Activated naive CD4-positive, alpha-beta T cell (primary cell): ENCODE measurements around the gene SMARCA2.

Experiments used
- DNase-seq, 4 experiments: peaks; one replicate each; lab custom pipeline; 2025; lab: John Stamatoyannopoulos, UW

The SMARCA2 gene

DNA sequence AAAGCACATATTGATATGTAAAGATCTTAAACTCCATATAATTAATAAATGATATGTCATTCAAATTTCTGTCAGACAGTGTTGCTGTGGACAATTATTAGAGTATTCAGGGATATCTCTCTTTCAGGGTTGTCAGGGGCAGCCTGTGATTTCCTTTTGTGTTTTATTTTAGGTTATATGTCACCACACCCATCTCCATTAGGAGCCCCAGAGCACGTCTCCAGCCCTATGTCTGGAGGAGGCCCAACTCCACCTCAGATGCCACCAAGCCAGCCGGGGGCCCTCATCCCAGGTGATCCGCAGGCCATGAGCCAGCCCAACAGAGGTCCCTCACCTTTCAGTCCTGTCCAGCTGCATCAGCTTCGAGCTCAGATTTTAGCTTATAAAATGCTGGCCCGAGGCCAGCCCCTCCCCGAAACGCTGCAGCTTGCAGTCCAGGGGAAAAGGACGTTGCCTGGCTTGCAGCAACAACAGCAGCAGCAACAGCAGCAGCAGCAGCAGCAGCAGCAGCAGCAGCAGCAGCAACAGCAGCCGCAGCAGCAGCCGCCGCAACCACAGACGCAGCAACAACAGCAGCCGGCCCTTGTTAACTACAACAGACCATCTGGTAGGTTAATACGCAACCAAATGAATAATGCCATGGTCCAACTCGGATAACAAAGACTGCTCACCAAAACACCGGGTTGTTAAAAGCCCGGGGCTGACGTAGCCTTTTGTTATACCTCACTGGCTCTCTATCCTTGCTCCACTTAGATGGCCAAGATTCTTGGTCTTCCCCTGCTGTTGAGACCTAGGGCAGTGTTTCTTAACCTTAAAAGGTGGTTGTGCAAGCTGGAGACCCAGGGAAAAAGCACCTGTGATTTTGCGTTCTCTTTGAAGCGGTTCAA lies 24.4 kb downstream of the SMARCA2 start:
- DNase-seq = no peak

DNA sequence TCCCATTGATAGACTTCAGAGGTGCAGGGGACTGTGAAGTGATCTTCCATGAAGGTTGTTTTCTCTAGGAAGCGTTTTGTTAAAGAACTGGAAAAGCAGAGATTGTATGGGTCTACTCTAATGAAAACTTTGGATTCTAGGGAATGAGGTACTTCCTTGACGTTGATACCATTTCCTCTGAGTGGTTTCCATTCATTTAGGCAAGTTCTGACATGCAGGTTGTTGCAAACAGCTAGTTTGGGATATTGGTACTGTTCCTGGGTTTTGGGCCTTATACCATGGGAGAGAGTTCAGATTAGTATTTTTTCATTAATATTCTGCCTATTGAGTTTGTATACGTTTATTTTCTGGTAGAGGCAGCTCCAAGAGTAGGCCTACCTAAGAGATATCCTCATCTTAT lies 25.7 kb downstream of the SMARCA2 start:
- no peak for DNase-seq

DNA sequence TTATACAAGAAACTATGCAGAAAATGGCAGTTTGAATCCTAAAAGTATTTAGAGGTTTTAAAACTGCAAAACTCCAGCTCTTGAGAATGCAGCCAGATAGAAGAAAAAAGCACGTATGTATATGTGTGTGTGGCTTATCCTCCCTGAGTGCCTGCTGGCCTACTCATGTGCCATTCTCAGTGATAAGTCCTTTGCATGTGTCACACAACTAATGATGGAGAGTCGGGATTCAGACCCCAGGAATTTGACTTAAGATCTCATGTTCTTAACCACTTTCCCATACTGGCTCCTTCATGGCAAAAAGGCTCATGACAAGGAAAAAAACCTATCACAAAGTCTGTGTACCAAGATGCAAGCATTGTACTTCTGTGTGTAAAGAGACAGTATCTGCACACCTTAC lies 26.6 kb downstream of the SMARCA2 start:
- DNase-seq = no peak

DNA sequence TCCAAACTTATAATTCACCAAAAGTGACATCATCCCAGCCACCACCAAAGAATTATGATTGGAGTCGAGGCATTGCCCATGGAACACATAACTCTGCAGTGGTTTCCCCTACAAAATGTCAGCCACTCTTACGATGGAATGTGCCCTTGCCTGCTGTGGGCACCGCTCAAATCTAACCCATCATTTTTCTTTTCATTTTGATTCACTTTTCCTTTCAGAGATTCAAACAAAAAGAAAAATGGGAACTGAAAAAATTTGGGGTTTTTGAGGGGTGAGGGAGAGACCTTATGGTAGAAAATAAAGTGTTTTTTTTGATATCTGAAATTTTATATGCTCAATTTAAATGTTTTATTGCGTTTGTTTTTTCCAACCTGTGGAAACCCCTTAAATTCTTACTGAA lies 28.1 kb downstream of the SMARCA2 start:
- DNase-seq = no peak

GRCh38 chr9:2043881-2044462 lies 28.8 kb downstream of the SMARCA2 start:
- DNase-seq = no peak

DNA sequence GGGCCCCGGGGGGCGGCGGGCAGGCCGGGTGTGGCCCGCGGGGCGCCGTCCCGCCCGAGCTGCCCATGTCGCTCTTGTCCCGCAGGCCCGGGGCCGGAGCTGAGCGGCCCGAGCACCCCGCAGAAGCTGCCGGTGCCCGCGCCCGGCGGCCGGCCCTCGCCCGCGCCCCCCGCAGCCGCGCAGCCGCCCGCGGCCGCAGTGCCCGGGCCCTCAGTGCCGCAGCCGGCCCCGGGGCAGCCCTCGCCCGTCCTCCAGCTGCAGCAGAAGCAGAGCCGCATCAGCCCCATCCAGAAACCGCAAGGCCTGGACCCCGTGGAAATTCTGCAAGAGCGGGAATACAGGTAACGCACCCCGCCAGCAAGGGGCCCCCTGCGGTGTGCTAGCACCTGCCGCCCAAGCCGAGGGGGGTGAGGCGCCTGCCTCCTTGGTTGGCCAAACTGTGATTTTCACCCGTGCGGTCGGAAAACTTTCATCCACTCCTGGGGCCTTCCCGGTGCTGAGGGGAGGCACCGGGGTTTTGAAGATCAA lies 32.1 kb downstream of the SMARCA2 start:
- no peak for DNase-seq

DNA sequence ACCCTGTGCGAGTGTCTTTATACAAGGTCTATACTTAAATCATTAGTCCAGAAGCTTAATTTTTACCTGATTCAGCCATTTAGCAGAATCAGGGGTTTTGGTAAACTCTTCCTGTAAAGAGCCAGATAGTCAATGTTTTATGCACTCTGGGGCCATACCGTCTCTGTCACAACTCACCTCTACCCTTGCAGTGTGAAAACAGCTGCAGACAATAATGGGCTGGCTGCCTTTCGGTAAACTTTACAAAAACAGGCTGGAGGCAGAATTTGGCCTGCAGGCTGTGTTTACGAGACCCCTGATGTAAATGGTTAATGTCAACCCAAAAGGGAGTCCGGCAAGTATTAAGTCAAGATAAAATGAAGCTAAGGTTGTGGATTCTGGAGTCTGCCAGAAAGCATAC lies 32.8 kb downstream of the SMARCA2 start:
- no peak for DNase-seq

DNA sequence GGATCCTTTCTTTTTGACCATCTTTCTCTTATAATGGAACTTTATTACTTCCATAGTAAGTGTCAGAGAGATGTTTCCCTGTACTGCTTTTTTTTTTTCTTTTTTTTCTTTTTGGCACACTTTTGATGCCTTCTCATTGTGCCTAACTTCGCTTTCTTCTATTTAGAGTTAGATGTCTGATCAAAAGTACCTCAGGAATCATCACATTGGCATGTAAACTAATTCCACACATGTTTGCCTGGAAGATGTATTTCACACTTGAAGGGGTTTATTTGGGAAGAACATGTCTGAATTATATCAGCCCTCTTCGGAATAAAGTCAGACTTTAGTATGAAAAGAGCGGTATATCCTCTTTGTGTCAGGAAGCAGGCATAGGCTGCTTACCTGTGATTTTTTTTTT lies 35.1 kb downstream of the SMARCA2 start:
- no peak for DNase-seq

DNA sequence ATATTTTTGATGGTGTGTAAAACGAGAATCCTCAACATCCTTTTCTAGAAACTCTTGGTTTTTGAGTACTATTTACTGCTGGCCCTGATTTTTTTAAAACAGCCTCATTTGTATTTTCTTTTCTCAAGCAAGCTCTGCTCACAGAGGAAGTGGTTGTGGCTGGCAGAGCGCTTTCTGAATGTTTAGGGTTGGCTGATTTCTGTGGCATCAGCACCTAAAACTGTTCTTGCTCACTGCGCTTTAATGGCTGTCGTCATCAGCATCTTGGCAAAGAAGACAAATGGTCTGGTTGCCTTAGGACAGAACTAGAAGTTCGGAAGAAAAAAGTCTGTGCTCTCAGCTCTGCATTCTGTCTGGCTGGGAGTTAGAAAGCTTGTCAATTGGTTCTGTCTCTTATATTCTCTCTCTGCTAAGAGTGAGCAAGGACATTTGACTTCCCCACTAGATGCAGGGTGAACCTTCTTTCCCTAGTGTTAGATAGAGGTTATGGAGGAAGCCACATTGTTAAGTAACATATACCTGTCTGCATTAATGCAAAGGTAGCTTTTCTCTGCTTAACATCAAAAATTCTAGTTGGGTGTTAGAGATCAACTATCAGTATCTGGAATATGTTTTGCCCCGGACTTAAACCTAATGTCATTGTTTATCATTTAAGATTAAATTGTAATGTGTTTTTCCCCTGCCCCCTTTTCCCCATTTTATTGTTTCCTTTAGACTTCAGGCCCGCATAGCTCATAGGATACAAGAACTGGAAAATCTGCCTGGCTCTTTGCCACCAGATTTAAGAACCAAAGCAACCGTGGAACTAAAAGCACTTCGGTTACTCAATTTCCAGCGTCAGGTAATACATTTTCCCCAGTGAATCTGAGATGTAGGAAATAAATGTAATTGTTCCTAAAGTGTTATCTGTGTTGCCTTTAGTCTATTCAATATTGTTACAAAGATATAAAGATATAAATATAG lies 39.0 kb downstream of the SMARCA2 start:
- DNase-seq = peak in 2 of 4 experiments; percentile 39 to 40

DNA sequence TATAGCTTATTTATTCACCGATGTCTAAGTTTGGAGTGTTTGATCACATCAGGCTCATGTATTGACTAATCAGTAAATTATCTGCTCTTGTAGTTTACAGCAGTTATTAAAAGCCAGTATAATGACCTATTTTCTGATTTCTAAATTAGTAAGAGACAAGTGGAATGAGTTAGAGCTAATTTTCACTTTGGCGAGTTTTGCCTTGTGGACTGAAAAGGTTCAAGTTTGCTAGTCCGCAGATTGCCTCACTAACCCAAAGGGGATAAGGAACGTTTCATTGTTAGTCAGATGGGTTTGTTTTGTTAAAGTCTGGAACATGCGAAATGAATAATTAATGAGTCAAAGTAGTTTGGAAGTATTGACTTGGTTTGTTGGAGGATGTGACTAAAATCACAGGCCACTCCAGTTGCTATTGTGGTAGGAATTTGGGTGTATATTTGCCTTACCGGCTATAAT lies 40.1 kb downstream of the SMARCA2 start:
- DNase-seq = no peak

GRCh38 chr9:2059274-2059929 lies 44.3 kb downstream of the SMARCA2 start:
- DNase-seq = no peak

GRCh38 chr9:2060424-2060823 lies 45.3 kb downstream of the SMARCA2 start:
- DNase-seq = no peak

- DNase-seq = no peak
Observed at GRCh38 chr9:2065704-2066103, 50.6 kb downstream of the SMARCA2 start.

- no peak for DNase-seq
Observed at GRCh38 chr9:2066312-2067273, 51.4 kb downstream of the SMARCA2 start.

GRCh38 chr9:2072752-2073405 lies 57.7 kb downstream of the SMARCA2 start:
- no peak for DNase-seq

- DNase-seq = no peak
Observed at GRCh38 chr9:2082772-2083171, 67.6 kb downstream of the SMARCA2 start.

DNA sequence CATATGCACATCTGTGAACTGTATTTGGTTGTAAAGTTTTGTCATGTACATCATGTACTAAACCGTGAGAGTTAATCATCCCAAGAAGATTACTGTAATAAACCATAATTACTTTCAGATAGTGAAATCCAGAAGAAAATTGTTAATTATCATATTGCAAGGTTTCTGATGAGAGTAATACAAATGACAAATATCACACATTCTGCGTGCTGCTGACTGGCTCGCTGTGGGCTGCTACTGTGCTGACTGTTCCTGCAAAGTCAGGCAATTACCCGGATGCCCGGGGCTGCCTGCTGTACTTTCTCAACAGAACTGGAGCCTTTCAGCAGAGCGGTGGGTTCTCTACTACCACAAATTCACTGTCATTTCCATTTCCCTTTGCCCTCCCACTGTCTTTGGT lies 68.3 kb downstream of the SMARCA2 start:
- no peak for DNase-seq

DNA sequence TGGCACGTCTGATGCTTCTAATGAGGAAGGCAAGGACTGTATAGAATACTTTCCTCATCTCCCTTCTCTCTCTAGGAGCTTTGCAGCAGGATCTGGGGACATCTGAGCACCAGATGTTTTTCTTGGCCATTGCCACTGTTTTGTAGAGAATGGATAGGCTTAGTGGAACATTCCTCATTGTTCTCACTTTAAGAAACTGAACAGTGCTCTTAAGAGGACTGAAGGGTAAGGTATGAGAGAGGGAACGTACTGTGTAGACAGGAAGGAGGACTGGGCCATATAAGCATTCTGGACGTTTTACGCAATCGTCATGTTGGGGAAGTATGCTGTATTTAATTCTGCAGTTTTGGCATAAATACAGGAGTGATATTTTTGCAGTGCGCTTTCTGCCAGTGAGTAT lies 70.6 kb downstream of the SMARCA2 start:
- DNase-seq = no peak

GRCh38 chr9:2086116-2086515 lies 71.0 kb downstream of the SMARCA2 start:
- DNase-seq = no peak

GRCh38 chr9:2086971-2087370 lies 71.8 kb downstream of the SMARCA2 start:
- no peak for DNase-seq
